Measurements from ENCODE around the gene ZNF544. TPM values are rescaled to one million over a fixed set of nuclear protein-coding genes. Genes with fewer than 3 reads are reported as not detected.

ZNF544 gene
- total and polyA plus RNA-seq, 2 of the 8 experiments (the other 6 are each of a cell fraction or from before 2014, with no cell fraction given): 48.8 to 60.8 TPM

GRCh38 chr19:58300620-58301019, 71.9 kb downstream of the ZNF544 start:
- WGBS, 2 experiments (ENCODE audit: extremely low coverage in 1 of 2, insufficient coverage in 1 of 2, insufficient read length in 1 of 2, insufficient replicate concordance in 2 of 2, low coverage in 1 of 2, low lambda C conversion rate in 2 of 2, missing lambda C conversion rate in 1 of 2): 83% methylated on average over 7 of the region's 7 CpGs; no CpG with 5 or more reads in 1 of the 2 experiments
- H3K23ac ChIP-seq (ENCODE audit: insufficient read length): no peak overlapping the region
- no peak for TF ChIP-seq RFX5 (IDR thresholded peaks at IDR 0.05; ENCODE audit: borderline replicate concordance, low read depth, low read length)
- no peak for TF ChIP-seq CTCF (IDR thresholded peaks at IDR 0.05; ENCODE audit: control extremely low read depth in 1 of 3, insufficient read depth in 1 of 3, low read depth in 1 of 3, low read length in 3 of 3)
- no peak overlapping the region for H2BK5ac ChIP-seq (ENCODE audit: low read depth, low read length)
- ChIA-PET CTCF (ENCODE audit: partially characterized antibody) (interaction anchor here (0.6 to 1.5 kb wide), 5 partner anchors 10 to 219 kb away, joined by 3 to 9 read pairs (median 3); partner anchors contain the start of gene ZBTB45), POLR2A (ENCODE audit: partially characterized antibody) (interaction anchor here (0.9 to 2.8 kb wide), 10 partner anchors 9 to 111 kb away, joined by 3 to 13 read pairs (median 4); partner anchors contain the start of genes ZNF544 and ZSCAN22)
- H3K27ac ChIP-seq (ENCODE audit: low read depth, low read length): no peak overlapping the region
- H2BK20ac ChIP-seq (ENCODE audit: low read length): no peak overlapping the region
- no peak overlapping the region for H2BK12ac ChIP-seq (ENCODE audit: low read depth, low read length)
- no peak overlapping the region for H4K5ac ChIP-seq (ENCODE audit: insufficient read length, low read depth, low read length)
- no peak overlapping the region for H3K18ac ChIP-seq (ENCODE audit: extremely low read depth, low read length)
- H2AFZ ChIP-seq (ENCODE audit: low read length): no peak overlapping the region
- H2AK5ac ChIP-seq (ENCODE audit: low read depth, low read length): no peak overlapping the region
- DNase-seq (ENCODE audit: low read depth in 1 of 2, low spot score in 2 of 2): no peak
- H3K4me2 ChIP-seq (ENCODE audit: insufficient read depth in 1 of 2, low read depth in 2 of 2, low read length in 2 of 2): no peak overlapping the region
- H3K14ac ChIP-seq (ENCODE audit: insufficient read length): no peak overlapping the region
- peaks cover 0 to 26% of the 10 kb centered on the region in 2 experiments; a peak in 2 of 4 replicates for H3K79me2 ChIP-seq (ENCODE audit: control insufficient read depth in 1 of 2, insufficient read depth in 2 of 2, low read length in 2 of 2)
- H3K79me1 ChIP-seq (ENCODE audit: low read depth, low read length): no peaks in the 10 kb centered on the region; the same call in 1 of the 2 replicates
- FAIRE-seq: no peak
- peaks cover 10 to 14% of the 10 kb centered on the region in 2 experiments for H4K20me1 ChIP-seq (replicated peaks in 1 of 2; ENCODE audit: control insufficient read depth in 1 of 2, insufficient read depth in 2 of 2, low read length in 2 of 2)
- H4K8ac ChIP-seq (ENCODE audit: extremely low read depth, insufficient read depth, low read length): no peak overlapping the region
- H3K9me3 ChIP-seq (ENCODE audit: insufficient read depth in 2 of 2, low read depth in 1 of 2, low read length in 1 of 2): no peaks in the 10 kb centered on the region
- no peak overlapping the region for H2BK15ac ChIP-seq (ENCODE audit: low read length)
- H3K4me1 ChIP-seq (replicated peaks in 1 of 4; ENCODE audit: control insufficient read depth in 3 of 4, insufficient read depth in 4 of 4, low read length in 3 of 4): peaks cover 0 to 3% (median 0%) of the 10 kb centered on the region in 4 experiments; a peak in 1 of 7 replicates
- H4K91ac ChIP-seq (replicated peaks; ENCODE audit: insufficient read length, low read length): no peak overlapping the region
- H3K27me3 ChIP-seq (replicated peaks in 1 of 4; ENCODE audit: control insufficient read depth in 3 of 4, extremely low read depth in 1 of 4, insufficient read depth in 3 of 4, low read length in 3 of 4): no peaks in the 10 kb centered on the region
- H3K23me2 ChIP-seq (ENCODE audit: low read depth, low read length): peaks cover 2% of the 10 kb centered on the region
- no peak overlapping the region for H3K4ac ChIP-seq (replicated peaks; ENCODE audit: insufficient read length, low read depth, low read length)
- no peak overlapping the region for H2BK120ac ChIP-seq (replicated peaks; ENCODE audit: low read depth, low read length)
- H3K56ac ChIP-seq (replicated peaks; ENCODE audit: insufficient read length, low read depth, low read length): no peak overlapping the region
- H3K36me3 ChIP-seq (ENCODE audit: control insufficient read depth in 2 of 4, insufficient read depth in 4 of 4, low read length in 3 of 4): peaks cover 0 to 33% (median 18%) of the 10 kb centered on the region in 4 experiments; a peak in 4 of 8 replicates
- H3K9ac ChIP-seq (replicated peaks in 1 of 4; ENCODE audit: extremely low read depth in 1 of 4, low read depth in 3 of 4, low read length in 3 of 4): no peak overlapping the region
- no peak overlapping the region for H3K4me3 ChIP-seq (ENCODE audit: extremely low read depth in 1 of 4, insufficient read depth in 2 of 4, low read depth in 3 of 4, low read length in 4 of 4)

All from H1 (cell line).